ENCODE measurements around the gene SUGCT. TPM values are rescaled to one million over a fixed set of nuclear protein-coding genes. Genes with fewer than 3 reads are reported as not detected.

SUGCT gene
- total and polyA plus RNA-seq, 2 of the 13 experiments (the other 11 are each of a cell fraction or from before 2014, with no cell fraction given), result 10.1 to 22.2 TPM

DNA sequence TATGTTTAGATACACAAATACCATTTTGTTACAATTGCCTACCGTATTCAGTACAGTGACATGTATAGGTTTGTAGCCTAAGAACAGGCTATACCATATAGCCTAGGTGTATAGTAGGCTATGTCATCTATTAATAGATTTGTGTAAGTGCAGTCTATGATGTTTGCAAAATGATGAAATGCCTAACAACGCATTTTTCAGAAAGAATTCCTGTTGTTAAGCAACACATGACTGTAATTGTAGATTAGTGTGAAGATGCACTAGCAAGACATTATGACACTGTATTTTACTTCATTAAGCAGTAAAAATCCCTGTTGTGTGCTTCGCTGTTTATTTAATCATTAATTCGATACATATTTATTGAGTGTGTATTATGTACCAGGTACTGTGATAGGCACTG is 446.0 kb downstream of the SUGCT start:
- ATAC-seq, result no peak
- Histone ChIP-seq H3K27ac (ENCODE audit: extremely low read length, insufficient read depth, low read length) (no peak overlapping the region), H3K79me2 (ENCODE audit: insufficient read depth, low read length) (no peaks in the 10 kb centered on the region), H2AFZ (ENCODE audit: low read length) (no peak overlapping the region), H3K4me1 (ENCODE audit: insufficient read depth, low read length) (peaks cover 12% of the 10 kb centered on the region), H3K4me3 (replicated peaks in 1 of 3; ENCODE audit: insufficient read depth in 1 of 3, low read depth in 2 of 3, low read length in 3 of 3) (no peak overlapping the region), H3K9ac (ENCODE audit: insufficient read depth, low read depth, low read length) (no peak overlapping the region), H4K20me1 (ENCODE audit: insufficient read depth, low read length) (no peaks in the 10 kb centered on the region), H3K27me3 (ENCODE audit: control insufficient read depth in 1 of 2, insufficient read depth in 2 of 2, low read length in 2 of 2) (no peaks in the 10 kb centered on the region), H3K36me3 (replicated peaks in 1 of 2; ENCODE audit: control insufficient read depth in 1 of 2, insufficient read depth in 2 of 2, low read length in 2 of 2) (no peaks in the 10 kb centered on the region), H3K4me2 (ENCODE audit: low read depth, low read length) (no peak overlapping the region), H3K9me3 (ENCODE audit: low read length) (no peaks in the 10 kb centered on the region)
- CTCF ChIA-PET (ENCODE audit: low intra/inter-chr PET ratio, low total read pairs), result no interaction called here
- POLR2A ChIA-PET, result no interaction called here
- TF ChIP-seq GTF2F1 (IDR thresholded peaks at IDR 0.05; ENCODE audit: low read length), result no peak
- TF ChIP-seq TBP (CRISPR knock-in tag; IDR thresholded peaks at IDR 0.05), result no peak
- TF ChIP-seq, protein P1, sequence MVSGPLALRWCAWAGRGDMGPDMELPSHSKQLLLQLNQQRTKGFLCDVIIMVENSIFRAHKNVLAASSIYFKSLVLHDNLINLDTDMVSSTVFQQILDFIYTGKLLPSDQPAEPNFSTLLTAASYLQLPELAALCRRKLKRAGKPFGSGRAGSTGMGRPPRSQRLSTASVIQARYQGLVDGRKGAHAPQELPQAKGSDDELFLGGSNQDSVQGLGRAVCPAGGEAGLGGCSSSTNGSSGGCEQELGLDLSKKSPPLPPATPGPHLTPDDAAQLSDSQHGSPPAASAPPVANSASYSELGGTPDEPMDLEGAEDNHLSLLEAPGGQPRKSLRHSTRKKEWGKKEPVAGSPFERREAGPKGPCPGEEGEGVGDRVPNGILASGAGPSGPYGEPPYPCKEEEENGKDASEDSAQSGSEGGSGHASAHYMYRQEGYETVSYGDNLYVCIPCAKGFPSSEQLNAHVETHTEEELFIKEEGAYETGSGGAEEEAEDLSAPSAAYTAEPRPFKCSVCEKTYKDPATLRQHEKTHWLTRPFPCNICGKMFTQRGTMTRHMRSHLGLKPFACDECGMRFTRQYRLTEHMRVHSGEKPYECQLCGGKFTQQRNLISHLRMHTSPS (CRISPR knock-in tag; IDR thresholded peaks at IDR 0.05; ENCODE audit: low read depth), result no peak
- TF ChIP-seq ZNF577 (CRISPR knock-in tag; IDR thresholded peaks at IDR 0.05; ENCODE audit: borderline replicate concordance, low read depth), result no peak
- TF ChIP-seq, protein P2, sequence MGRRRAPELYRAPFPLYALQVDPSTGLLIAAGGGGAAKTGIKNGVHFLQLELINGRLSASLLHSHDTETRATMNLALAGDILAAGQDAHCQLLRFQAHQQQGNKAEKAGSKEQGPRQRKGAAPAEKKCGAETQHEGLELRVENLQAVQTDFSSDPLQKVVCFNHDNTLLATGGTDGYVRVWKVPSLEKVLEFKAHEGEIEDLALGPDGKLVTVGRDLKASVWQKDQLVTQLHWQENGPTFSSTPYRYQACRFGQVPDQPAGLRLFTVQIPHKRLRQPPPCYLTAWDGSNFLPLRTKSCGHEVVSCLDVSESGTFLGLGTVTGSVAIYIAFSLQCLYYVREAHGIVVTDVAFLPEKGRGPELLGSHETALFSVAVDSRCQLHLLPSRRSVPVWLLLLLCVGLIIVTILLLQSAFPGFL (CRISPR knock-in tag; IDR thresholded peaks at IDR 0.05), result no peak
- in situ Hi-C loops (cut with HindIII; ENCODE audit: extremely low pct_ligation_motif_present, low pct_unique_long_range_greater_than_20kb), result no loop called here
- intact Hi-C loops (cut with micrococcal nuclease; ENCODE audit: unreplicated experiment), result no loop called here
- BruUV-seq (replicated peaks), result no TSS peak
- FAIRE-seq, result no peak
- 94% methylated on average over 4 of the region's 4 CpGs for WGBS (ENCODE audit: low lambda C conversion rate)
- no peak for DNase-seq (ENCODE audit: low spot score)

DNA sequence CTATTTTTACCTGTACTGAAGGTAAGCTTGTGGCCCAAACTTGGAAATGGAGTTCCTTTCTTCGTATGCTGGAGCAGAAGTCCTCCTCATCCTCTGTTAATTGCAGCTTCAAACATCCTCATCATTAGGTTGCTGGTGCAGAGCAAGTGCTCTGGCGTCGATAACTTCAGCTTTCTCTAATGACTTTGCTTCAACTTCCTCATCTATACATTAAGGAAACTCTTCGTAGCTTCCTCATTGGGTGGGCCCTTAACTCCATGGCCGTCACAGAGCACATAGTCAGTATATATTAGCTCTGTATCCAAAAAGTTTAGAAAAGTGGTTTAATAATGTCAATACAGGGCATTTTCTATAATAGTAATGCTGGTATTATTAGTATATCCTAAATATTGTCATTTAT is 447.7 kb downstream of the SUGCT start:
- ChIA-PET POLR2A (interaction anchor here (0.9 kb wide), 1 partner anchor 251 kb away, joined by 3 read pairs; no protein-coding TSS in a partner anchor), CTCF (ENCODE audit: low intra/inter-chr PET ratio, low total read pairs) (no interaction called here)
- 97% methylated on average over 5 of the region's 5 CpGs for whole genome bisulfite sequencing (ENCODE audit: low lambda C conversion rate)
- no peak overlapping the region for H3K9ac ChIP-seq (ENCODE audit: insufficient read depth, low read depth, low read length)
- no peak overlapping the region for H3K27ac ChIP-seq (ENCODE audit: extremely low read length, insufficient read depth, low read length)
- no peaks in the 10 kb centered on the region for H3K79me2 ChIP-seq (ENCODE audit: insufficient read depth, low read length)
- in situ Hi-C loops (cut with HindIII; ENCODE audit: extremely low pct_ligation_motif_present, low pct_unique_long_range_greater_than_20kb), result no loop called here
- intact Hi-C loops (cut with micrococcal nuclease; ENCODE audit: unreplicated experiment), result no loop called here
- FAIRE-seq (no peak), DNase-seq (ENCODE audit: low spot score) (no peak), ATAC-seq (no peak)
- BruUV-seq (replicated peaks), result no TSS peak
- H4K20me1 ChIP-seq (ENCODE audit: insufficient read depth, low read length), result no peaks in the 10 kb centered on the region
- no peaks in the 10 kb centered on the region for H3K27me3 ChIP-seq (ENCODE audit: control insufficient read depth in 1 of 2, insufficient read depth in 2 of 2, low read length in 2 of 2)
- H3K4me2 ChIP-seq (ENCODE audit: low read depth, low read length), result no peak overlapping the region
- H2AFZ ChIP-seq (ENCODE audit: low read length), result no peak overlapping the region
- no peaks in the 10 kb centered on the region for H3K36me3 ChIP-seq (replicated peaks in 1 of 2; ENCODE audit: control insufficient read depth in 1 of 2, insufficient read depth in 2 of 2, low read length in 2 of 2)
- peaks cover 12% of the 10 kb centered on the region for H3K4me1 ChIP-seq (ENCODE audit: insufficient read depth, low read length)
- H3K9me3 ChIP-seq (ENCODE audit: low read length), result no peaks in the 10 kb centered on the region
- no peak overlapping the region for H3K4me3 ChIP-seq (replicated peaks in 1 of 3; ENCODE audit: insufficient read depth in 1 of 3, low read depth in 2 of 3, low read length in 3 of 3)
- no peak for TF ChIP-seq ZFP62 (CRISPR knock-in tag; IDR thresholded peaks at IDR 0.05)
- TF ChIP-seq, protein P3, sequence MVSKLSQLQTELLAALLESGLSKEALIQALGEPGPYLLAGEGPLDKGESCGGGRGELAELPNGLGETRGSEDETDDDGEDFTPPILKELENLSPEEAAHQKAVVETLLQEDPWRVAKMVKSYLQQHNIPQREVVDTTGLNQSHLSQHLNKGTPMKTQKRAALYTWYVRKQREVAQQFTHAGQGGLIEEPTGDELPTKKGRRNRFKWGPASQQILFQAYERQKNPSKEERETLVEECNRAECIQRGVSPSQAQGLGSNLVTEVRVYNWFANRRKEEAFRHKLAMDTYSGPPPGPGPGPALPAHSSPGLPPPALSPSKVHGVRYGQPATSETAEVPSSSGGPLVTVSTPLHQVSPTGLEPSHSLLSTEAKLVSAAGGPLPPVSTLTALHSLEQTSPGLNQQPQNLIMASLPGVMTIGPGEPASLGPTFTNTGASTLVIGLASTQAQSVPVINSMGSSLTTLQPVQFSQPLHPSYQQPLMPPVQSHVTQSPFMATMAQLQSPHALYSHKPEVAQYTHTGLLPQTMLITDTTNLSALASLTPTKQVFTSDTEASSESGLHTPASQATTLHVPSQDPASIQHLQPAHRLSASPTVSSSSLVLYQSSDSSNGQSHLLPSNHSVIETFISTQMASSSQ (IDR thresholded peaks at IDR 0.05; ENCODE audit: low read depth), result no peak
- TF ChIP-seq, protein P3 (CRISPR knock-in tag; IDR thresholded peaks at IDR 0.05; ENCODE audit: borderline replicate concordance), result no peak
- TF ChIP-seq FOXK1 (CRISPR knock-in tag; IDR thresholded peaks at IDR 0.05; ENCODE audit: borderline replicate concordance, low read depth), result no peak
- no peak for TF ChIP-seq ZNF138 (CRISPR knock-in tag; IDR thresholded peaks at IDR 0.05; ENCODE audit: low read depth)
- no peak for TF ChIP-seq ATM (IDR thresholded peaks at IDR 0.05; ENCODE audit: borderline replicate concordance)
- TF ChIP-seq RAD51 (IDR thresholded peaks at IDR 0.05; ENCODE audit: borderline replicate concordance), result no peak
